HK-2 (cell line): ENCODE results near the gene ZBED4.

ENCODE experiments used
- DNase-seq: peaks from one replicate; pipeline ENCODE4 v3.0.0-alpha.2; 2018; ENCODE audit not compliant: unreplicated experiment

Gene ZBED4

DNA sequence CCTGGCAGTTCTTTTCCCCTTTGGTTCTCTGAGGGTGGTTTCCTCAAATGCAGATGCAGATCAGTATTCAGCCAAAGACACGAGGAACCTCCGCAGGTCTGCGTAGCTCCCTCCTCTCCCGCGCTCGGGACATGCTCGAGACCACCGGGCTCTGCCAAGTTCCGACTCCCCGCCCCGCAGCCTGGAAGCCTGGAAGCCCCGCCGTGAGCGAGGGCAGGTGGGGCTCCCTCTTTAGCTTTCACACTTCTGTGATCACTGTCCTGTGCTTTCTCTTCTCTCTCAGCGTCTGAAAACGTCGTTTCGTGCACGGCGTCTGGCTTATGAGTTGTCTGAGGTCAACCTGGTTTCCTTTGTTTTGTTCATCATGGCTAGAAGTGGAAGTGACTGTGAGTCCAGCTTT is 26.6 kb downstream of the ZBED4 start:
- no peak for DNase-seq

DNA sequence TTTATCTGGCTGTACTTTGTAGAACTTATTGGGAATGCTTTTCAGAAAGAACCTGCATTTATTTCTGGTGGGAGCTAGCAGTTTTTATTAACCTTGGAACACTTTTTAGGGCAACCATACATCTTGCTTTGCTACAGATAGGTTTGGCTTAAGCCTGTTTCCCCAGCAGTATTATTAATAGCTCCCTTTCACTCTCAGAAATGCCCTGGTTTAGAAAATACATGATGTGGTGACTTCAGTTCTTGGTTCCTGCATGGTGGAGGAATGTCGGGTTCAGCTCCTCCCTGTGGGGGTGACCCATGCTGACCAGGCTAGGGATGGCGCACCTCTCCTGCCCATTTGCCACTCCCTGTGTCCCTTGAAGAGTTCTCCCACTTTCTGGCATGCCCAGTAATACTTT is 28.2 kb downstream of the ZBED4 start:
- DNase-seq: no peak

- no peak for DNase-seq
Measured at GRCh38 chr22:49882519-49883293, 29.1 kb downstream of the ZBED4 start.

DNA sequence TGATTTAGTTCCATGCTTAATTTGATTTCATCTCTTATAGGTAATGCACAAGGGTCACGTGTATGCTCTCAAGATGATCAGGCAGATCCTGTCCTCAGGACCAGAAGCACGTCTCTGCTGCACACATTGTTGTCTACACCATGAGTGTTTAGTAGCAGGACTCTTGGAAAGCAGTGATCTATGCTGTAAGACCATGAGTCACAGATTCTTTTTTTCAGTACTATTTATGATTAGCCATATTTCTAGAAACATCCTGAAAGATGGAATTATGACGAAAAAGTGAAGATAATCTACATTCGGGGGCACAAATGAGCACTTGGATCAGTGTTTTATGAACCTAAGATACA is 29.6 kb downstream of the ZBED4 start:
- DNase-seq: no peak

DNA sequence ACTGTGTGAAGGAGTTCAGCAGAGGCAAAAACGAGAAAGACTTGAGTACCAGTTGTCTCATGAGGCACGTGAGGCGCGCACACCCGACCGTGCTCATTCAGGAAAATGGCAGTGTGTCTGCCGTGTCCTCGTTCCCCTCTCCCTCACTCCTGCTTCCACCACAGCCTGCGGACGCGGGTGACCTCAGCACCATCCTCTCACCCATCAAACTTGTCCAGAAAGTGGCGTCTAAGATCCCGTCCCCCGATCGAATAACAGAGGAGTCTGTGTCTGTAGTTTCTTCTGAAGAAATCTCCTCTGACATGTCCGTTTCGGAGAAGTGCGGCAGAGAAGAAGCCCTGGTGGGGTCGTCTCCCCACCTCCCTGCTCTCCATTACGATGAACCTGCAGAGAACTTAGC is 30.4 kb downstream of the ZBED4 start:
- DNase-seq: no peak

DNA sequence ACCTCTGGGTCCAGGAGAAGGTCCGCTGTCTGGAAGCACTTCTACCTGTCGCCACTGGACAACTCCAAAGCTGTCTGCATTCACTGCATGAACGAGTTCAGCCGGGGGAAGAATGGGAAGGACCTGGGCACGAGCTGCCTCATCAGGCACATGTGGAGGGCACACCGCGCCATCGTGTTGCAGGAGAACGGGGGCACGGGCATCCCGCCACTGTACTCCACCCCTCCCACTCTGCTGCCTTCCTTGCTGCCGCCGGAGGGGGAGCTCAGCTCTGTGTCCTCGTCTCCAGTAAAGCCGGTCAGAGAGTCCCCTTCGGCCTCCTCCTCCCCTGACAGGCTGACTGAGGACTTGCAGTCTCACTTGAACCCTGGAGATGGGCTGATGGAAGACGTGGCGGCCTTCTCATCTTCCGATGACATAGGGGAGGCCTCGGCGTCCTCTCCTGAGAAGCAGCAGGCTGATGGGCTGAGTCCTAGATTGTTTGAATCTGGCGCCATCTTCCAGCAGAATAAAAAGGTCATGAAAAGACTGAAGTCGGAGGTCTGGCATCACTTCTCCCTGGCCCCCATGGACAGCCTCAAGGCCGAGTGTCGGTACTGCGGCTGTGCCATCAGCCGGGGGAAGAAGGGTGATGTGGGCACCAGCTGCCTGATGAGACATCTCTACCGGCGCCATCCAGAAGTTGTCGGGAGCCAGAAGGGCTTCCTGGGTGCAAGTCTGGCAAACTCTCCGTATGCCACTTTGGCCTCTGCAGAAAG is 31.0 kb downstream of the ZBED4 start:
- no peak for DNase-seq

DNA sequence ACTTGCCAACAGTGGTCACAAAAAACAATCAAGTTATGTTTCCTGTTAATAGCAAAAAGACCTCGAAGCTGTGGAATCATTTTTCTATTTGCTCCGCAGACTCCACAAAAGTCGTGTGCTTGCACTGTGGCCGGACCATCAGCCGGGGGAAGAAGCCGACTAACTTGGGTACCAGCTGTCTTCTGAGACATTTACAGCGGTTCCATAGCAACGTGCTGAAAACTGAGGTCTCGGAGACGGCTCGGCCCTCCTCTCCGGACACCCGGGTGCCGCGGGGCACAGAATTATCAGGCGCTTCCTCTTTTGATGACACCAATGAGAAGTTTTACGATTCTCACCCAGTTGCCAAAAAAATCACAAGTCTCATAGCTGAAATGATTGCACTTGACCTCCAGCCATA is 31.6 kb downstream of the ZBED4 start:
- DNase-seq: no peak

DNA sequence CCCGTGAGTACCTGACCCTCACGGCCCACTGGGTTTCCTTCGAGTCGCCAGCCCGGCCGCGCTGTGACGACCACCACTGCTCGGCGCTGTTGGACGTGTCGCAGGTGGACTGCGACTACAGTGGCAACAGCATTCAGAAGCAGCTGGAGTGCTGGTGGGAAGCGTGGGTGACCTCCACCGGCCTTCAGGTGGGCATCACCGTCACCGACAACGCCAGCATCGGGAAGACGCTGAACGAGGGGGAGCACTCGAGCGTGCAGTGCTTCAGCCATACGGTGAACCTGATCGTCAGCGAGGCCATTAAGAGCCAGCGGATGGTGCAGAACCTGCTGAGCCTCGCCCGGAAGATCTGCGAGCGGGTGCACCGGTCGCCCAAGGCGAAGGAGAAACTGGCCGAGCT is 32.2 kb downstream of the ZBED4 start:
- DNase-seq: no peak

DNA sequence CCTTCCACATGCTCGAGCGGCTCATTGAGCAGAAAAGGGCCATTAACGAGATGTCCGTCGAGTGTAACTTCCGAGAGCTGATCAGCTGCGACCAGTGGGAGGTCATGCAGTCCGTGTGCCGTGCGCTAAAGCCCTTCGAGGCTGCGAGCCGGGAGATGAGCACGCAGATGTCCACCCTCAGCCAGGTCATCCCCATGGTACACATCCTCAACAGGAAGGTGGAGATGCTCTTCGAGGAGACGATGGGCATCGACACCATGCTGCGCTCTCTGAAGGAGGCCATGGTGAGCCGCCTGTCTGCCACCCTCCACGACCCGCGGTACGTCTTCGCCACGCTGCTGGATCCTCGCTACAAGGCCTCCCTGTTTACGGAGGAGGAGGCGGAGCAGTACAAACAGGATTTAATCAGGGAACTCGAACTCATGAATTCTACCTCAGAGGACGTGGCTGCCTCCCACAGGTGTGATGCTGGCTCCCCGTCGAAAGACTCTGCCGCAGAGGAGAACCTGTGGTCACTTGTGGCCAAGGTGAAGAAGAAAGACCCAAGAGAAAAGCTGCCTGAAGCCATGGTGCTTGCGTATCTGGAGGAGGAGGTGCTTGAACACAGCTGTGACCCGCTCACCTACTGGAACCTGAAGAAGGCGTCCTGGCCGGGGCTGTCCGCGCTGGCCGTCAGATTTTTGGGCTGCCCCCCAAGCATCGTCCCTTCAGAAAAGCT is 32.9 kb downstream of the ZBED4 start:
- no peak for DNase-seq

DNA sequence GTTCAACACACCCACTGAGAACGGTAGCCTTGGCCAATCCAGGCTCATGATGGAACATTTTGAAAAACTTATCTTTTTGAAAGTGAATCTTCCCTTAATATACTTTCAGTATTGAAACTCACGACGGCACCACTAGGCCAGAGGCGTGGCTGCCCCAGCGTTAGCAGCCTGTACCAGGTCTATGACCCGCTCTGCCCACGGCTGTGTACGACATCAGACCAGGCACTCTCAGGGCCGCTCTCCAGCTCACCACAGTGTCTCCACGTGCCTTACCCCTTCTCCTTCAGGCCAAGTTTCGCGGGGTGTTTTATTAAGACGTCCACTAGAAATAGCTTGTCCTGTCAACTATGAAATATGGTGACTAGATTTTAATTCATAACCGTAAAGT is 33.4 kb downstream of the ZBED4 start:
- DNase-seq: no peak

- DNase-seq: no peak
Measured at GRCh38 chr22:49887702-49888101, 34.1 kb downstream of the ZBED4 start.

- DNase-seq: no peak
Measured at GRCh38 chr22:49889071-49889470, 35.4 kb downstream of the ZBED4 start.

DNA sequence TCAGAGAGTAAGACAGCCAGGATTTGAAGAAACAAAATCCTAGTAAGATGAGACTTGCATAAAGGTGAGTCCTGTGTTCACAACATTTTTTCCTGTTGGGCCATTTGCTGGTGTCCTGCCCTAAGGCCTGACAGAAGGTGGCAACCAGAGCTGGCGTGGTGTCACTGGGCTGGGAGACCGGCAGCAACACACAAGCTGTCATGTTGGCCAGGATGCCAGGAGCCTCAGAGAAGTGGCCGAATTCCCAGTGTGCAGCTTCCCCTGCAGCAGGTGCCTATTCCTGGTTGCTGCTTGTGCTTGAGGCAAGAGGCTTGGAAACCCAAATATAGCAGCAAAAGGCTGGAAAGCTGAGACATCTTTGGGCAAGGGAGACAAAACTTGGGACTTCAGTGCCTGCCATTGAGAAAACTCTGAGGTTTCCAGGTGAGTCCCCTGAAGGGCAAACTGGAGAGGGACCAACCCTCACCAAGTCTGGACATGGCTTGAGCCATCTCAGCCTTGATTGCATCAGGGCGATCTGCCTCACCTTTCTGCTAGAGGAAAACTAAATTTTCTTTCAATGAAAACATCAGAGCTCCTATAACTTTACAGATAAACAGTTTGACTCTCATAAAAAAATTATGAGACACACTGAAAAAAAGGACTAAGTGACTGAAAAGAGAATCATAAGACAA is 38.7 kb downstream of the ZBED4 start:
- no peak for DNase-seq

GRCh38 chr22:49893025-49893424 is 39.4 kb downstream of the ZBED4 start:
- no peak for DNase-seq

DNA sequence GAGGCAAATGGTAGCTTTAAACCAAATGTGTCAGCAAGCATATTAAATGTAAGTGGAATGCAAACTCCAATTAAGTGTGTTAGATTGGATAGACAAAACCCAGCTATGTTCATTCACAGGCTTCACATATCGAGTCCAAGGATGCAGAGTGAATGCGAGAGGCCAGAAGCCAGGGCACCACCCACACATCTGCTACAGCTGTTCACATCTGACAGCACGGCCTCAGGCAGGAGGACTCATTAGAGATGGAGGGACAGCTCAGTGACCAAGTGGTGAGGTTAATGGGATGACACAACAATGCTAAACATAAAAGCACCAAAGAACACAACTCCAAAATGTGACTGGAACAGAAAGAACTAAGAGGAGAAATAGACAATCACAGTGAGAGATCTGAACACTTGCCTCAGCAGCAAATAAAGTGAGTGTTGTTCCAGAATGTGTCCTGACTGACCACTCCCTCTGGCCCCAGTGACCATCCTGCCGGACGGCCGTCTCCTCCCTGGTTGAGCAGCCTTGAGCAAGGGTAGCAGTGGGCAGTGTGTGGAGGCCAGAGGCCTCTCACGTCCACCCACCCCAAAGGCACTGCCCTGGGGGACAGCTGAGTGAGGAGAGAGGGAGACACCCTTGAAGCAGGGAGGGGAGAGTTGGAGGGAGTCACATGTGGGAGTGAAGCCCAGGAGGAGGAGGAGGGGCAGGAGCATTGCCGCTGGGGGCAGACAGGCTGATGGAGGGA is 40.8 kb downstream of the ZBED4 start:
- no peak for DNase-seq

GRCh38 chr22:49896201-49896600 is 42.6 kb downstream of the ZBED4 start:
- DNase-seq: no peak

- no peak for DNase-seq
Measured at GRCh38 chr22:49897015-49897684, 43.5 kb downstream of the ZBED4 start.

GRCh38 chr22:49899530-49899929 is 45.9 kb downstream of the ZBED4 start:
- DNase-seq: no peak

- DNase-seq: no peak
Measured at GRCh38 chr22:49900441-49901230, 47.0 kb downstream of the ZBED4 start.

DNA sequence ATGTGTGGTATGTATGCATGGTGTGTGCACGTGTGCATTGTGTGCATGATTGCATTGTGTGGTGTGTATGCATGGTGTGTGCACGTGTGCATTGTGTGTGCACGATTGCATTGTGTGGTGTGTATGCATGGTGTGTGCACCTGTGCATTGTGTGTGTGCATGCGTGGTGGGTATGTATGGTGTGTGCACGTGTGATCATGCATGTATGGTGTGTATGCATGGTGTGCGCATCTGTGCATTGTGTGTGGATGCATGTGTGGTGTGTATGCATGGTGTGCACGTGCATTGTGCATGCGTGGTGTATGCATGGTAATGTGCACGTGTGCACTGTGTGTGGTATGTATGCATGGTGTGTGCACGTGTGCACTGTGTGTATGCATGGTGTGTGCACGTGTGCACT is 47.8 kb downstream of the ZBED4 start:
- no peak for DNase-seq
